Progenitor cell of endocrine pancreas (in vitro differentiated cells): ENCODE results near the gene NRCAM. TPM values are rescaled to one million over a fixed set of nuclear protein-coding genes. Genes with fewer than 3 reads are reported as not detected.

Experiments
- DNase-seq: peaks from one replicate; pipeline ENCODE4 v3.0.0; 2021; ENCODE audit warnings: low spot score; ENCODE audit not compliant: unreplicated experiment
- H3K27ac Mint-ChIP-seq: 2 replicates; pipeline ENCODE4 v1.8.0; 2021; ENCODE audit warnings: mild to moderate bottlenecking, moderate library complexity, mixed read lengths
- H3K27me3 Mint-ChIP-seq: 2 replicates; pipeline ENCODE4 v1.8.0; 2021; ENCODE audit warnings: mixed read lengths
- H3K36me3 Mint-ChIP-seq: 2 replicates; pipeline ENCODE4 v1.8.0; 2022; ENCODE audit warnings: mixed read lengths; ENCODE audit not compliant: insufficient read depth
- H3K4me1 Mint-ChIP-seq: 2 replicates; pipeline ENCODE4 v1.8.0; 2021; ENCODE audit warnings: low read depth, mixed read lengths
- H3K4me3 Mint-ChIP-seq: 2 replicates; pipeline ENCODE4 v1.8.0; 2021; ENCODE audit warnings: low read depth, mild to moderate bottlenecking, moderate library complexity, mixed read lengths
- H3K9me3 Mint-ChIP-seq: 2 replicates; pipeline ENCODE4 v1.8.0; 2021; ENCODE audit warnings: low read depth, mixed read lengths
- CTCF ChIP-seq: fragments of 200-600 bp; sonication (generic); IDR thresholded peaks from one replicate; pipeline ENCODE4 v1.5.0; 2021; ENCODE audit warnings: antibody characterized with exemption, mild to moderate bottlenecking; ENCODE audit not compliant: unreplicated experiment
- total RNA-seq: library from RNA; stranded (reverse); gene quantifications from 2 replicates; pipeline ENCODE4 v1.2.1, GENCODE V29; 2021

The NRCAM gene
- total RNA-seq, 1 donor from 2014 or later = 19.9 TPM

DNA sequence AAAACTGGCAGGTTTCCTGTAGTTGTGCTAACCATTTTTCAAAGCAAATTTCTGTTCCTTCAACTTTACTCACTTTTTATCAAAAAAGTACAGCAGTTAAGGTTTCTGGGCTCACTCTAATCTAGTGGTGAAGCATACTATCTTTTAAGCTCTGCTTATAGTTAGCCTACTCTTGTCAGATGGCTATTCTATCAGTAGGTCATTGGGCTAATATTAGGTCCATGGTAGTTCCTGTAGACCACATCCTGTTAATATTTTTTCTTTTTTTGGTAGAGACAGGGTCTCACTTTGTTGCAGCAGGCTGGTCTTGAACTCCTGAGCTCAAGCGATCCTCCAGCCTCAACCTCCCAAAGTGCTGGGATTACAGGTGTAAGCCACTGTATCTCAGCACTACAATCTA lies 27.9 kb upstream of the NRCAM start:
- H3K4me1 Mint-ChIP-seq = peaks cover 2% of the 10 kb centered on the region
- H3K27me3 Mint-ChIP-seq = no peaks in the 10 kb centered on the region
- no peak overlapping the region for H3K27ac Mint-ChIP-seq
- no peaks in the 10 kb centered on the region for H3K9me3 Mint-ChIP-seq
- no peak for TF ChIP-seq CTCF
- H3K4me3 Mint-ChIP-seq = no peak overlapping the region
- DNase-seq = no peak
- H3K36me3 Mint-ChIP-seq = peaks cover 2% of the 10 kb centered on the region

- H3K27me3 Mint-ChIP-seq = no peaks in the 10 kb centered on the region
- TF ChIP-seq CTCF = no peak
- H3K9me3 Mint-ChIP-seq = no peaks in the 10 kb centered on the region
- H3K4me3 Mint-ChIP-seq = no peak overlapping the region
- peaks cover 8% of the 10 kb centered on the region for H3K36me3 Mint-ChIP-seq
- DNase-seq = no peak
- H3K27ac Mint-ChIP-seq = no peak overlapping the region
- peaks cover 2% of the 10 kb centered on the region for H3K4me1 Mint-ChIP-seq
These were observed 24.1 kb upstream of the NRCAM start for GRCh38 chr7:108480311-108480710.

DNA sequence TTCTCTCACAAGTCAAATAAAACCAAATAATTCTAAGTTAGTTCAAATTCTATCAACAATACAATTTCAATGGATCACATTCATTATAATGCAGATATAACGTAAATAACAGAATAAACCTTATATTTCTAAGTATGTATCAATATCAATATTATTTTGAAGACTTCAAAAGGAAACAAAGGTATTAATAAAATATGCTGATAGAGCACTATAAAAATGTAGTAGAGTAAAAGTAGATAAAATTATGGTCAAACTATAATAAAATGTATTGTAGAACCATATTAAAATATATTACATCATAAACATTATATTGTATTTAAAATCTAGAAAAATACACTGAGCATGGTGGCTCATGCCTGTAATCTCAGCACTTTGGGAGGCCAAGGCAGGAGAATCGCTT lies 23.5 kb upstream of the NRCAM start:
- no peak for DNase-seq
- Mint-ChIP-seq H3K36me3 (peaks cover 8% of the 10 kb centered on the region), H3K27ac (no peak overlapping the region), H3K9me3 (no peaks in the 10 kb centered on the region), H3K27me3 (no peaks in the 10 kb centered on the region), H3K4me3 (no peak overlapping the region), H3K4me1 (peaks cover 2% of the 10 kb centered on the region)
- TF ChIP-seq CTCF = no peak

GRCh38 chr7:108479118-108479517 lies 22.9 kb upstream of the NRCAM start:
- H3K4me3 Mint-ChIP-seq = no peak overlapping the region
- peaks cover 8% of the 10 kb centered on the region for H3K36me3 Mint-ChIP-seq
- DNase-seq = no peak
- H3K9me3 Mint-ChIP-seq = no peaks in the 10 kb centered on the region
- no peaks in the 10 kb centered on the region for H3K27me3 Mint-ChIP-seq
- peaks cover 2% of the 10 kb centered on the region for H3K4me1 Mint-ChIP-seq
- TF ChIP-seq CTCF = no peak
- H3K27ac Mint-ChIP-seq = no peak overlapping the region

- TF ChIP-seq CTCF = no peak
- Mint-ChIP-seq H3K36me3 (peaks cover 1% of the 10 kb centered on the region), H3K4me1 (peaks cover 2% of the 10 kb centered on the region), H3K9me3 (no peaks in the 10 kb centered on the region), H3K27ac (no peak overlapping the region), H3K27me3 (no peaks in the 10 kb centered on the region), H3K4me3 (no peak overlapping the region)
- no peak for DNase-seq
These were observed 12.0 kb upstream of the NRCAM start for GRCh38 chr7:108468246-108468645.
